NCI-H748 treated with DMSO at 0.1 percent for 48 hours (cell line): Measurements from ENCODE around the gene AOPEP.
A peak's percentile ranks its signal among the peaks of the same experiment; 100 is the strongest.

ENCODE experiments used
- DNase-seq: peaks from one replicate; lab custom pipeline; 2025; lab: John Stamatoyannopoulos, UW

The AOPEP gene

GRCh38 chr9:95036676-95037075, 310.2 kb downstream of the AOPEP start:
- no peak for DNase-seq

- no peak for DNase-seq
These were observed 311.5 kb downstream of the AOPEP start for GRCh38 chr9:95037789-95038521.

- DNase-seq: no peak
These were observed 312.2 kb downstream of the AOPEP start for GRCh38 chr9:95038666-95039065.

DNA sequence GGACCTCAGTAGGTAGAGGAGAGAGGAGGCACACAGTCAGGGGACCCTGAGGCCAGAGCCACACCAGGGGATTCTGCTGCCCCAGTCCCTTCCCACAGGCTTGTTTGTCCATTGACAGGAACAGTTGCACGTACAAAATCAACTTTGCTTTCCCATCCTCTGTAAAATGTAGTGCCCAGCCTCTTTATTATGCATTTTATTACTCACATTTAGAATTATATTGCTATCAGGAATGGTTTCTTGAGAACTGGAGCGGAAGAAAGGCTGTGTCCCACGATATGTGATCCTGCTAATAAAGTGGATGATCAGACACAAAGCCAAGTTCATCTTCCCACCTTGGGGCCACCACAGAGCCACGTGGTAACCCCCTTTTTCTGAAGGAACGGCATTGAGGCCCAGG, 313.6 kb downstream of the AOPEP start:
- no peak for DNase-seq

- no peak for DNase-seq
These were observed 317.3 kb downstream of the AOPEP start for GRCh38 chr9:95043826-95044225.

GRCh38 chr9:95044731-95045508, 318.4 kb downstream of the AOPEP start:
- no peak for DNase-seq

GRCh38 chr9:95045751-95046150, 319.3 kb downstream of the AOPEP start:
- DNase-seq: no peak

GRCh38 chr9:95047452-95048224, 321.1 kb downstream of the AOPEP start:
- no peak for DNase-seq

GRCh38 chr9:95048225-95049087, 322.0 kb downstream of the AOPEP start:
- peak; percentile 87 for DNase-seq

DNA sequence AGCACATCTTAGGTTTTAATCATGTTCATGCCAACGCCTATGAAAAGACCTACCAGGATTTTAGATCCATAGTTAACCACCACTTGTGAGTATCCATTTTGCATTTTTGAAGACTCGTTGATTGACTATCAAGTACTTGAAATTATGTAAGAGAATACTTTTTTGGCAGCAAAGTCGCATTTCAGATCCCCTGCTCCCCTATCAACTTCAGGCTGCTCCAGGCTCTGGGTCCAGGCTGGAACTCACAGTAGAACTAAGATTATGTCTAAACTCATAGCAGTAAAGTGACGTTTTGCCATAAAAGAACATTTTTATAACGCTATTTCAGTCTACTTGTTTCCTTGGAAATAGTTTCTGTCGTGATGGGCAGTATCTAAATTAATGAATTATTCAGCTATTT, 323.3 kb downstream of the AOPEP start:
- DNase-seq: no peak

DNA sequence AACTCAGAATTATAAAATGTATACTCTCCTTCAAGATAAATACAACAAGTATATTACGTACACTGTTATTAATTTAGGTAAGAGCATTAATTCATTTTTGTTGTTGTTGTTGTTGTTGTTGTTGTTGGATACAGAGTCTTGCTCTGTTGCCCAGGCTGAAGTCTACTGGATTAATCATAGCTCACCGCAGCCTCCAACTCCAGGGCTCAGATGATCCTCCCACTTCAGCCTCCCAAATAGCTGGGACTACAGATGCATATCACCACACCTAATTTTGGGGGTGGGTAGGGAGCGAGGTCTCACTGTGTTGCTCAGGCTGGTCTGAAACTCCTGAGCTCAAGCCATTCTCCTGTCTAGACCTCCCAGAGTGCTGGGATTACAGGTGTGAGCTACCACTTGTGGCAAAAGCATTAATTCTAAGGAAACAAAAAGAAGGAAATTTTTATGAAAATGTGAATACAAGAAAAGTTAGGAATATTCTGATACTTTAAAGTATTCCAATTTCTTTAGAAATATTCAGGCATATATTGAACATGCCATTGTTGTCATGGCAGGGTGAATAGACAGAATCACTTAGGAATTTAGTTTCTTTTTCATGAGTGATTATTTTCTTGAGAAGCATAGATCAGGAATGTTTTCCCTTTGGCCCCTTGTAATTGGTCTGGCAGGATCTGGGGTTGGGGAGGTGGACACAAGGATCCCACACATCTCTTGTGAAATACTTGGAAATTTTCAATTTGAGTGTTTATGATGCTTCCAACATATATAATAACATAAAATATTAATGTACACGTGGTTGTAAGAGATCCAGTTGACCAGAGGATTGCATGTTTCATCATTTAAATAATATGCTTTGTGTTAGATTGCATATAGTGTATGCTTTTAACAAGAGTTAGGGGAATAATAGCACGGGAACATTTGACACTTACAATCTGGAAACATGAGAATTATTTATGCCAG, 327.4 kb downstream of the AOPEP start:
- DNase-seq: no peak

DNA sequence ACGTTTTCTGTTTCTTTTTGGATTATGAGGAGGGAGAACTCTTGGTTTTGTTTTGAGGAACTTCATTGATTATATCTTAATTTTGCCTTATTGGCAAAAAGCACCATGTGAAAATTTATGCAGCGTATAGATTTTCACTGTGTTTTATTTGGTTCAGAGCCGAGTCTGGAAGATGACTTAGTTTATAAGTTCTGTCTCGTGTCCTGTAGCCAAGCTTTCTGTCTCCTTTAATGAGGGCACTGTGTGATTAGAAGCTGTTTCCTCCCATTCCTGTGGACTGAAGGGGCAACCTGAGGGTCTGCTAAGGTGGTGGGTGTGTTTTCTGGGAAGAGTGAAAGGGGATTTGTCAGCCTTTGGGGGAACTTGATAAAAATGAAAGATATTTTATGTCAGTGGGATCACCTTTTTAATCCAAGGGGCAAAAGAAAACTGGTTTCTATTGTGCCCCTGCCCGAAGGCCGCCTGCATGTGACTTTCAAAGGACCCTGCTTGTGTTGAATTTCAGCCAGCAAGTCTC, 328.9 kb downstream of the AOPEP start:
- DNase-seq: no peak

- peak; percentile 27 for DNase-seq
These were observed 329.5 kb downstream of the AOPEP start for GRCh38 chr9:95055851-95056551.

- peak; percentile 31 for DNase-seq
These were observed 330.6 kb downstream of the AOPEP start for GRCh38 chr9:95057101-95057500.

GRCh38 chr9:95058121-95058785, 331.8 kb downstream of the AOPEP start:
- DNase-seq: no peak

GRCh38 chr9:95058795-95059386, 332.4 kb downstream of the AOPEP start:
- no peak for DNase-seq

DNA sequence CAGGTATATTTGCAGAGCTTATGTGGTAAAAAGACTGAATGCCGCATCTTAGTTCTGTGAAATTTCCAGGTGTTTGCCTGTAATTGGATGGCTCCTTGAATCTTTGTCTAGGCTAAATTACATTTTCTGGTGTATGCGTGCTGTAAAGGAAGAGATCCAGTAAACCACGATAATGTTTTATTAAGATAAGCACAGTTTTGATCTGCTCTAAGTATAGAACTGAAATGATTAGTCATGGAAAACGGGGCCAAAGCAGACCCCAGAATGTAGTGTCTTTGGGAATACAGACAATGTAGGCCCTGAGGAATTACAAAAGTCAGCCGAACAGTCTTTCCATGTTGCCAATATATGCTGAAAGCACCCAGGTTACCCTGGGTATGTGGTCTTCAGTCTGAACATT, 333.7 kb downstream of the AOPEP start:
- DNase-seq: no peak

DNA sequence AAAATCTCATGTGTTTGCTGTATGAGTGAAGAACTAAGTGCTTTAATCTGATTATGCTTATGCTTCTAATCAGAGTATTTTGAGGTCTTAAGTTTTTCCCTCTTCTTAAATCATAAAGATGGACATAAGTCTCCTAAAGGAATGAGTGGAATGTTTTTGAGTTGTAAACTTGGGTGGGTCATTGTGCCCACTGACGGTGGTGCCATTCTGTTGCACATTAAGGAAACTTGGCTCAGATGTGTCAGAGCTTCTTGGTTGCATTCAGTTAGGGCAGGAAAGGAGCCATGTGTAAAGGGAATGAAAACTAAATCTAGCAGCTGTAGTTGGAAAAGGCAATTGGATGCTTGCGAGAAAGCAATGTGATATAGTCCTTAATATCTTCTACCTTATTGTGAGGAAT, 334.4 kb downstream of the AOPEP start:
- no peak for DNase-seq
